GM12878 (cell line): ENCODE data around the gene VWA8. TPM values are rescaled to one million over a fixed set of nuclear protein-coding genes. Genes with fewer than 3 reads are reported as not detected.

ENCODE experiments used
- ATAC-seq: fragments of 200-7000 bp; cut with Tn5 transposase; 3 replicates; pipeline ENCODE4 v1.9.1; 2020; ENCODE audit warnings: mild to moderate bottlenecking, moderate library complexity
- BruUV-seq: library from RNA; stranded (reverse); fragments of 400-500 nt; replicated peaks from 2 replicates; lab custom pipeline; 2021; lab: Mats Ljungman, UMichigan
- CTCF ChIA-PET: fragments of 300-600 bp; sonication (Branson Sonifier 250); formaldehyde crosslinking; extraction: SDS; loops from one replicate; lab custom pipeline; 2021; ENCODE audit warnings: inconsistent platforms; lab: Yijun Ruan, JAX
- POLR2A ChIA-PET: fragments of 350-600 bp; formaldehyde crosslinking; extraction: SDS; loops from one replicate; lab custom pipeline; 2021; ENCODE audit warnings: inconsistent platforms; lab: Charles Lee
- RAD21 ChIA-PET: fragments of 300-600 bp; sonication (Branson Sonifier 250); formaldehyde crosslinking; loops from one replicate; lab custom pipeline; 2023; ENCODE audit warnings: antibody characterized with exemption; ENCODE audit not compliant: unreplicated experiment; lab: Charles Lee
- SMC1A ChIA-PET: fragments of 300-600 bp; sonication (Branson Sonifier 250); formaldehyde crosslinking; loops from one replicate; lab custom pipeline; 2023; ENCODE audit not compliant: unreplicated experiment, uncharacterized antibody; lab: Charles Lee
- DNase-seq: peaks from one replicate; pipeline ENCODE4 v3.0.0-alpha.2; 2011; ENCODE audit warnings: low read depth, low spot score
- FAIRE-seq: peaks from 3 replicates; lab custom pipeline; 2011; peaks lifted over from hg19 to GRCh38; lab: Jason Lieb, UNC
- H2AFZ ChIP-seq: 2 replicates; pipeline ENCODE4 v1.6.0; 2011; ENCODE audit warnings: low read depth, low read length, control low read depth; ENCODE audit not compliant: control insufficient read depth
- H3K27ac ChIP-seq: 2 replicates; pipeline ENCODE4 v1.5.1; 2011; ENCODE audit warnings: control low read depth; ENCODE audit not compliant: control insufficient read depth, insufficient read depth
- H3K27me3 ChIP-seq, 2 experiments: replicated peaks in 1 of 2; 2 replicates each; pipeline versions ENCODE4 v1.6.0 to v1.6.1; 2011; ENCODE audit warnings: low read length in 1 of 2; ENCODE audit not compliant: control insufficient read depth in 2 of 2, insufficient read depth in 2 of 2
- H3K36me3 ChIP-seq, 2 experiments: 2 replicates each; pipeline ENCODE4 v1.5.1; 2011; ENCODE audit warnings: low read length in 1 of 2; ENCODE audit not compliant: control insufficient read depth in 2 of 2, insufficient read depth in 2 of 2
- H3K4me1 ChIP-seq: 2 replicates; pipeline ENCODE4 v1.6.1; 2011; ENCODE audit warnings: mild to moderate bottlenecking, low read length, moderate library complexity, mixed read lengths; ENCODE audit not compliant: control insufficient read depth, insufficient read depth
- H3K4me2 ChIP-seq: 2 replicates; pipeline ENCODE4 v1.6.0; 2011; ENCODE audit warnings: control low read depth; ENCODE audit not compliant: control insufficient read depth, insufficient read depth
- H3K4me3 ChIP-seq: fragments of 200-600 bp; sonication (generic); 2 replicates; pipeline ENCODE4 v1.5.1; 2016
- H3K79me2 ChIP-seq: 2 replicates; pipeline ENCODE4 v1.6.0; 2011; ENCODE audit warnings: low read length; ENCODE audit not compliant: control insufficient read depth, insufficient read depth
- H3K9ac ChIP-seq: 2 replicates; pipeline ENCODE4 v1.8.0; 2011; ENCODE audit warnings: low read length, control low read depth, mixed read lengths; ENCODE audit not compliant: control insufficient read depth, insufficient read depth
- H3K9me3 ChIP-seq: replicated peaks from 3 replicates; pipeline ENCODE4 v1.5.1; 2011; ENCODE audit warnings: mild to moderate bottlenecking, low read length; ENCODE audit not compliant: control insufficient read depth, insufficient read depth
- H4K20me1 ChIP-seq: 2 replicates; pipeline ENCODE4 v1.6.0; 2011; ENCODE audit not compliant: control insufficient read depth, insufficient read depth
- EZH2 ChIP-seq: IDR thresholded peaks from 2 replicates; pipeline ENCODE4 v1.6.1; 2012; ENCODE audit warnings: low read depth, mild to moderate bottlenecking, control low read depth, inconsistent platforms, low read length, borderline replicate concordance; ENCODE audit not compliant: control insufficient read depth
- HSF1 ChIP-seq: fragments of 150-350 bp; IDR thresholded peaks from 2 replicates; pipeline ENCODE4 v1.6.1; 2014; ENCODE audit warnings: mild to moderate bottlenecking, low read depth, low read length
- JUND ChIP-seq: IDR thresholded peaks from 2 replicates; pipeline ENCODE4 v1.6.1; 2012; ENCODE audit warnings: low read depth, mild to moderate bottlenecking, low read length, improper control_type of control experiment, moderate library complexity
- NFYB ChIP-seq: IDR thresholded peaks from 2 replicates; pipeline ENCODE4 v1.6.1; 2011; ENCODE audit warnings: low read depth, mild to moderate bottlenecking, low read length, improper control_type of control experiment, moderate library complexity; ENCODE audit not compliant: insufficient read depth
- POLR2AphosphoS2 ChIP-seq: IDR thresholded peaks from 2 replicates; pipeline ENCODE4 v1.6.1; 2011; ENCODE audit warnings: low read depth, mild to moderate bottlenecking, low read length, improper control_type of control experiment, moderate library complexity
- ZNF217 ChIP-seq: fragments of 450-650 bp; IDR thresholded peaks from 2 replicates; pipeline ENCODE4 v1.6.1; 2017; ENCODE audit warnings: antibody characterized with exemption, mild to moderate bottlenecking
- in situ Hi-C: fragments of 300-500 bp; cut with MboI; formaldehyde crosslinking; loops from 9 replicates; pipeline ENCODE4 v1.14.3; 2018; ENCODE audit warnings: mixed read lengths
- intact Hi-C: fragments of 100-400 bp; cut with micrococcal nuclease; formaldehyde crosslinking; loops from one replicate; pipeline ENCODE4 v1.14.2; 2022; ENCODE audit not compliant: unreplicated experiment
- polyA plus RNA-seq, 11 experiments: library from polyadenylated mRNA; depleted of rRNA in 4 of 11; unstranded in 6 of 11; stranded (reverse) in 5 of 11; fragments of >200 nt; fragmentation: Nextera tagmentation in 4 of 11; fragmentation: Illumina TruSeq in 1 of 11; extraction: Ambion mirVana in 4 of 11; extraction: Trizol in 1 of 11; gene quantifications; 1 replicate in 1 of 11; 2 replicates in 10 of 11; pipeline versions ENCODE4 v1.2.1 to v1.2.3, GENCODE V29; 2011 to 2016; ENCODE audit warnings: inconsistent platforms in 2 of 11, missing spikeins in 2 of 11, low read depth in 1 of 11
- total RNA-seq, 4 experiments: library from RNA; depleted of rRNA in 3 of 4; stranded (reverse); fragments of >200 nt in 3 of 4; fragmentation: Illumina TruSeq in 1 of 4; extraction: Trizol in 1 of 4; gene quantifications; 2 replicates each; pipeline versions ENCODE4 v1.2.1 to v1.2.3, GENCODE V29; 2013 to 2021

The VWA8 gene
- total and polyA plus RNA-seq, 10 of the 15 experiments (the other 5 are each of a cell fraction or from before 2014, with no cell fraction given) = 3.0 to 21.8 (median 13.5) TPM

- ChIA-PET SMC1A (interaction anchor here (0.8 to 1.4 kb wide), 4 partner anchors 13 to 23 kb away, joined by 3 to 6 read pairs (median 4); no protein-coding TSS in a partner anchor), POLR2A (no interaction called here), CTCF (interaction anchor here (0.8 to 1.3 kb wide), 2 partner anchors 8 to 10 kb away, joined by 3 to 4 read pairs; no protein-coding TSS in a partner anchor), RAD21 (no interaction called here)
- TF ChIP-seq POLR2AphosphoS2 (no peak), EZH2 (no peak), NFYB (no peak), ZNF217 (no peak), JUND (no peak), HSF1 (no peak)
- no peak for DNase-seq
- no peak overlapping the region for H3K9ac ChIP-seq
- no peaks in the 10 kb centered on the region; the same call in 1 of the 3 replicates for H3K9me3 ChIP-seq
- H3K79me2 ChIP-seq = no peaks in the 10 kb centered on the region
- no peaks in the 10 kb centered on the region for H3K27me3 ChIP-seq
- no peak overlapping the region for H3K4me3 ChIP-seq
- no peak overlapping the region for H3K4me2 ChIP-seq
- H3K36me3 ChIP-seq = peaks cover 0 to 5% of the 10 kb centered on the region in 2 experiments; a peak in 3 of 4 replicates
- no peak for FAIRE-seq
- no peaks in the 10 kb centered on the region for H4K20me1 ChIP-seq
- no peak for ATAC-seq
- H3K27ac ChIP-seq = no peak overlapping the region
- in situ Hi-C loops (no loop called here), intact Hi-C loops (no loop called here)
- BruUV-seq = no TSS peak
- no peaks in the 10 kb centered on the region; the same call in 1 of the 2 replicates for H3K4me1 ChIP-seq
- H2AFZ ChIP-seq = no peak overlapping the region
These were observed 127.1 kb downstream of the VWA8 start for GRCh38 chr13:41833831-41834230.
